ENCODE data around the gene CACNA1H. TPM values are rescaled to one million over a fixed set of nuclear protein-coding genes. Genes with fewer than 3 reads are reported as not detected.

Gene CACNA1H
- total RNA-seq, 1 experiment from 2014 or later: 24.8 TPM

GRCh38 chr16:1117926-1118325, 35.0 kb upstream of the CACNA1H start:
- no peak for DNase-seq

DNA sequence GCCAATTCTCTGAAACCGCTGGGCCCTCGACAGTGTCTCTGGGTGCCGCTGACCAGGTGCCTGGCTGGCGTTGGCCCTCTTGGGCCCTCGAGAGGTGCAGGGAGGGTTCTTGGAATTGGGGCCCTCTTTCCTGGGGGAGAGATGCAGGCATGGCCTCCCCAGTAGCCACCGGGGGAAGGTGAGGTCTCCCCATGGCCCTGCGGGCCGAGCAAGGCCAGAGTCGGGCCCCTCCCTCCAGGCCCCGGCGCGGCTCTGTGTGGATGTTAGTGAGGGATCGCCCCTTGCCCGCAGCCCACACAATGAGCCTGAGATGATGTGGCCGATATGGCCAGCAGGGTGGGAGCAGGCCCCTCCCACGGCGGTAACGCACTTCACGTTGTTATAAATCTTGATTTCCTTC, 33.8 kb upstream of the CACNA1H start:
- Histone ChIP-seq H3K4me3 (ENCODE audit: insufficient read depth, low read depth, low read length) (no peak overlapping the region), H3K36me3 (replicated peaks; ENCODE audit: control insufficient read depth, insufficient read depth, low read length) (no peaks in the 10 kb centered on the region), H3K27me3 (ENCODE audit: control insufficient read depth, insufficient read depth, low read length) (no peaks in the 10 kb centered on the region)
- DNase-seq: peak; percentile 62

More at GRCh38 chr16:1117926-1118325, 35.0 kb upstream of the CACNA1H start:
- no peaks in the 10 kb centered on the region for H3K36me3 ChIP-seq (replicated peaks; ENCODE audit: control insufficient read depth, insufficient read depth, low read length)
- no peak overlapping the region for H3K4me3 ChIP-seq (ENCODE audit: insufficient read depth, low read depth, low read length)
- no peaks in the 10 kb centered on the region for H3K27me3 ChIP-seq (ENCODE audit: control insufficient read depth, insufficient read depth, low read length)

DNA sequence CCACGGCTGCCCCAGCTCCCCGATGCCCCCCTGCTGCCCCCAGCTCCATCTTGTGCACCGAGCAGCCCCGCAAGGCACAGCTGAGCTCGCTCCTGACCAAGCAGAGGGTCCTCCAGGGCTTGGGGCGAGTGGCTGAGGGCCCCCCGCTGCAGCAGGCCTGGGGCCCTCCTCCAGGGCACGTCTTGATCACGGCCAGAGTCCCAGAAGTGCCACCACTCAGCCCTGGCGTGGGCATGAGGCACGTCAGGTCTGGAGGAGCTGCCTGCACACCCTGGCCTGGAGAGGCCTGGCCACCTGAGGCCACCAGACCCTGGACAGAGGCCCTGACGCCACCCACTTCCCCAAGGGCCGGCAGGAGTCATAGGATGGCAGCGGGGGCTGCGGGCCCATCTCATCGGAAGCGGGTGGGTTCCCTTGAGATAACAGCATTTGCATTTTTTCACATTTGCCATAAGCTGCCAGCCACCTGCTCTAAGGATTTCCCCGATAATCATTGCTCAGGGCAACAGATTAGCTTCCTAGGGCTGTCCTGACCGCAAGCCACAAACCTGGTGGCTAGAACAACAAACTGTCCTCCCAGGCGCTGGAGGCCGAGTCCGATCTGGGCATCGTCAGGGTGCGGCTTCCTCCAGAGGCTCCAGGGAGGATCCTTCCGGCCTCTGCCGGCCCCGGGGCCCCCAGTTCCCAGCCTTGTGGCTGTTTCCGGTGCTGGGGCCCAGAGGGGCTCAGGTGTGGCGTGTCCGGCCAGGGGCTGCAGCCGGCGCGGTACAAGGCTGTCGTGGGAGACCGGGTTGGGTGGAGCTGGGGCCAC, 32.9 kb upstream of the CACNA1H start:
- Histone ChIP-seq H3K27me3 (ENCODE audit: control insufficient read depth, insufficient read depth, low read length) (no peaks in the 10 kb centered on the region), H3K4me3 (ENCODE audit: insufficient read depth, low read depth, low read length) (no peak overlapping the region), H3K36me3 (replicated peaks; ENCODE audit: control insufficient read depth, insufficient read depth, low read length) (no peaks in the 10 kb centered on the region)
- DNase-seq: no peak

GRCh38 chr16:1120577-1120941, 32.3 kb upstream of the CACNA1H start:
- H3K36me3 ChIP-seq (replicated peaks; ENCODE audit: control insufficient read depth, insufficient read depth, low read length): no peaks in the 10 kb centered on the region
- H3K27me3 ChIP-seq (ENCODE audit: control insufficient read depth, insufficient read depth, low read length): no peaks in the 10 kb centered on the region
- no peak for DNase-seq
- H3K4me3 ChIP-seq (ENCODE audit: insufficient read depth, low read depth, low read length): no peak overlapping the region

GRCh38 chr16:1121009-1121408, 31.9 kb upstream of the CACNA1H start:
- no peak overlapping the region for H3K4me3 ChIP-seq (ENCODE audit: insufficient read depth, low read depth, low read length)
- no peak for DNase-seq
- no peaks in the 10 kb centered on the region for H3K36me3 ChIP-seq (replicated peaks; ENCODE audit: control insufficient read depth, insufficient read depth, low read length)
- H3K27me3 ChIP-seq (ENCODE audit: control insufficient read depth, insufficient read depth, low read length): no peaks in the 10 kb centered on the region

GRCh38 chr16:1121601-1122397, 31.1 kb upstream of the CACNA1H start:
- no peak for DNase-seq
- H3K36me3 ChIP-seq (replicated peaks; ENCODE audit: control insufficient read depth, insufficient read depth, low read length): no peaks in the 10 kb centered on the region
- H3K4me3 ChIP-seq (ENCODE audit: insufficient read depth, low read depth, low read length): no peak overlapping the region
- H3K27me3 ChIP-seq (ENCODE audit: control insufficient read depth, insufficient read depth, low read length): no peaks in the 10 kb centered on the region

GRCh38 chr16:1122398-1122765, 30.5 kb upstream of the CACNA1H start:
- H3K4me3 ChIP-seq (ENCODE audit: insufficient read depth, low read depth, low read length): no peak overlapping the region
- DNase-seq: no peak
- no peaks in the 10 kb centered on the region for H3K36me3 ChIP-seq (replicated peaks; ENCODE audit: control insufficient read depth, insufficient read depth, low read length)
- H3K27me3 ChIP-seq (ENCODE audit: control insufficient read depth, insufficient read depth, low read length): no peaks in the 10 kb centered on the region

GRCh38 chr16:1123525-1124230, 29.2 kb upstream of the CACNA1H start:
- peak; percentile 68 for DNase-seq
- Histone ChIP-seq H3K27me3 (ENCODE audit: control insufficient read depth, insufficient read depth, low read length) (no peaks in the 10 kb centered on the region), H3K4me3 (ENCODE audit: insufficient read depth, low read depth, low read length) (no peak overlapping the region), H3K36me3 (replicated peaks; ENCODE audit: control insufficient read depth, insufficient read depth, low read length) (no peaks in the 10 kb centered on the region)

DNA sequence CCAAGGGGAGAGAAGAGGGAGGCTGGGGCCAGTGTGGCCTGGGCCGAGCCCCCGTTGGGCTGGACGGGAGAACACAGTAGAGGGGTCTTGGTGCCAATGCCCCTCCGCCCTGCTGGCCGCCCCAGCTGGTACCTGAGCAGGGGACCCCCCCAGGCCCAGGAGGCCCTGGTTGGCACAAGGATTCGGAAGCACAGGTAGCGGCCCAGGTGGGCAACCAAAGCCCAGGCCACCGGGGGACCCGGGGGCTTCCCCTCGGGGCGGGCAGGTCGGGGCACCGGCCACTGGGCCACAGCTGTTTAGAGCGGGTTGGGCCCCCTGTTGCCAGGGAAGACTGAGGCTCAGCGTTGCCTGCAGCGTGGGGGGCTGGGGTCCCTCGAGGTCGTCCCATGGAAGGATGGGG, 28.6 kb upstream of the CACNA1H start:
- Histone ChIP-seq H3K27me3 (ENCODE audit: control insufficient read depth, insufficient read depth, low read length) (no peaks in the 10 kb centered on the region), H3K4me3 (ENCODE audit: insufficient read depth, low read depth, low read length) (no peak overlapping the region), H3K36me3 (replicated peaks; ENCODE audit: control insufficient read depth, insufficient read depth, low read length) (no peaks in the 10 kb centered on the region)
- no peak for DNase-seq

GRCh38 chr16:1124795-1125194, 28.1 kb upstream of the CACNA1H start:
- Histone ChIP-seq H3K36me3 (replicated peaks; ENCODE audit: control insufficient read depth, insufficient read depth, low read length) (no peaks in the 10 kb centered on the region), H3K27me3 (ENCODE audit: control insufficient read depth, insufficient read depth, low read length) (no peaks in the 10 kb centered on the region), H3K4me3 (ENCODE audit: insufficient read depth, low read depth, low read length) (no peak overlapping the region)
- DNase-seq: no peak

- Histone ChIP-seq H3K27me3 (ENCODE audit: control insufficient read depth, insufficient read depth, low read length) (no peaks in the 10 kb centered on the region), H3K36me3 (replicated peaks; ENCODE audit: control insufficient read depth, insufficient read depth, low read length) (no peaks in the 10 kb centered on the region), H3K4me3 (ENCODE audit: insufficient read depth, low read depth, low read length) (no peak overlapping the region)
- DNase-seq: peak; percentile 67
Measured at GRCh38 chr16:1125471-1125870, 27.4 kb upstream of the CACNA1H start.

GRCh38 chr16:1126044-1126443, 26.9 kb upstream of the CACNA1H start:
- Histone ChIP-seq H3K4me3 (ENCODE audit: insufficient read depth, low read depth, low read length) (no peak overlapping the region), H3K36me3 (replicated peaks; ENCODE audit: control insufficient read depth, insufficient read depth, low read length) (no peaks in the 10 kb centered on the region), H3K27me3 (ENCODE audit: control insufficient read depth, insufficient read depth, low read length) (no peaks in the 10 kb centered on the region)
- DNase-seq: peak; percentile 70

DNA sequence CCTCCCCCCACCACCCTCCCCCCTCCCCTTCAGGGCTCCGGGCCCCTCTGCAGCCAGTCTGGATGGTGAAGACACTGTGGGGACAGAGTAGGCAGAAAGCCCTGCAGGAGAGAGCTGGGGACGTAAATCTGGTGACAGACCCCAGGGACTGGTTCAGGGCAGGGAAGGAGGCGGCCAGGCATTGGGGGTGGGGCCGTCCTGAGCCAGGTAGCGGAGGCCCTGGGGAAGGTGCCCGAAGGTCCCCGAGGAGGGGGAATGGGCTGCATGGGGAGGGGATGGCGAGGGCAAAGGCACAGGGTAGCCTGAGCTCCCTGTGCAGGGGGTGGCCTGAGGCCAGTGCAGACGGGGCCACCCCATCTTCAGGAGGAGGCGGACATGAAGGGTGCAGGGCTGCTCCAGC, 26.3 kb upstream of the CACNA1H start:
- Histone ChIP-seq H3K27me3 (ENCODE audit: control insufficient read depth, insufficient read depth, low read length) (no peaks in the 10 kb centered on the region), H3K4me3 (ENCODE audit: insufficient read depth, low read depth, low read length) (no peak overlapping the region), H3K36me3 (replicated peaks; ENCODE audit: control insufficient read depth, insufficient read depth, low read length) (no peaks in the 10 kb centered on the region)
- no peak for DNase-seq

DNA sequence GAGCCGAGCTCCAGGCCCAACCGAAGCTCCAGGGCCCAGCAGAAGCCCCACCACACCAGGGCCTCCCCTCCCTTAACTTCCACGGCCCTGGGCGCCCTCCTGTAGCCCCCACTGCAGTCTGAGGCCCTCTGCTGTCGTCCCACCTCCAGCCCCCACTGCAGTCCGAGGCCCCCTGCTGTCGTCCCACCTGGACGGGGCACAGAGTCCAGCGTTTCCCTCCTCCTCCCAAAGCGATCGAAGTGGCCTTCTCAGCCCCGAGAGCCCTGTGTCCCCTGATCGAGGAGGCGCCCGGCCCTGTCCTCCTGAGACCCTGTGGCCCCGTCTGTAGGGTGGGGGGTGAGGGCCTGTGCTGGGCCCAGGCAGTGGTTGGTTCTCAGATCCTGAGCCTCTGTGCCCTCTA, 25.8 kb upstream of the CACNA1H start:
- H3K27me3 ChIP-seq (ENCODE audit: control insufficient read depth, insufficient read depth, low read length): no peaks in the 10 kb centered on the region
- H3K36me3 ChIP-seq (replicated peaks; ENCODE audit: control insufficient read depth, insufficient read depth, low read length): no peaks in the 10 kb centered on the region
- peak; percentile 61 for DNase-seq
- no peak overlapping the region for H3K4me3 ChIP-seq (ENCODE audit: insufficient read depth, low read depth, low read length)

Data from H7 (cell line).